ENCODE data around the gene CSH2. TPM values are rescaled to one million over a fixed set of nuclear protein-coding genes. Genes with fewer than 3 reads are reported as not detected.

The CSH2 gene
- total RNA-seq, 2 experiments from 2014 or later = not detected

GRCh38 chr17:63841350-63842172 is 31.9 kb downstream of the CSH2 start:
- H3K27me3 ChIP-seq (ENCODE audit: control insufficient read depth in 1 of 2, insufficient read depth in 2 of 2, low read length in 2 of 2) = no peaks in the 10 kb centered on the region
- peak overlapping the region; percentile 68 for H3K4me3 ChIP-seq (ENCODE audit: low read length)
- Mint-ChIP-seq H3K27ac (peak overlapping the region; percentile 88), H3K36me3 (ENCODE audit: low read depth) (peaks cover 11% of the 10 kb centered on the region), H3K9me3 (no peaks in the 10 kb centered on the region), H3K4me3 (peak overlapping the region; percentile 94), H3K27me3 (no peaks in the 10 kb centered on the region), H3K4me1 (ENCODE audit: low read depth) (peaks cover 49% of the 10 kb centered on the region)
- intact Hi-C loops (cut with DNase I, micrococcal nuclease) = loop anchor here (2.0 to 10.0 kb wide), 8 partner anchors 69 to 666 kb away; partner anchors contain the start of genes MAP3K3 (in 2 of the 2), CCDC47 (in 1 of the 2), CEP95 (in 1 of the 2) and DCAF7 (in 1 of the 2)
- CTCF ChIA-PET = interaction anchor here (1.0 kb wide), 1 partner anchor 11 kb away, joined by 3 read pairs; no protein-coding TSS in a partner anchor
- peaks cover 22% of the 10 kb centered on the region for H3K36me3 ChIP-seq (ENCODE audit: insufficient read depth, low read length)
- POLR2A ChIA-PET = interaction anchor here (0.7 to 6.3 kb wide), 9 partner anchors 10 to 664 kb away, joined by 3 to 86 read pairs (median 6); partner anchors contain the start of genes CCDC47, DDX42, FTSJ3 and LIMD2
- TF ChIP-seq, protein P1, sequence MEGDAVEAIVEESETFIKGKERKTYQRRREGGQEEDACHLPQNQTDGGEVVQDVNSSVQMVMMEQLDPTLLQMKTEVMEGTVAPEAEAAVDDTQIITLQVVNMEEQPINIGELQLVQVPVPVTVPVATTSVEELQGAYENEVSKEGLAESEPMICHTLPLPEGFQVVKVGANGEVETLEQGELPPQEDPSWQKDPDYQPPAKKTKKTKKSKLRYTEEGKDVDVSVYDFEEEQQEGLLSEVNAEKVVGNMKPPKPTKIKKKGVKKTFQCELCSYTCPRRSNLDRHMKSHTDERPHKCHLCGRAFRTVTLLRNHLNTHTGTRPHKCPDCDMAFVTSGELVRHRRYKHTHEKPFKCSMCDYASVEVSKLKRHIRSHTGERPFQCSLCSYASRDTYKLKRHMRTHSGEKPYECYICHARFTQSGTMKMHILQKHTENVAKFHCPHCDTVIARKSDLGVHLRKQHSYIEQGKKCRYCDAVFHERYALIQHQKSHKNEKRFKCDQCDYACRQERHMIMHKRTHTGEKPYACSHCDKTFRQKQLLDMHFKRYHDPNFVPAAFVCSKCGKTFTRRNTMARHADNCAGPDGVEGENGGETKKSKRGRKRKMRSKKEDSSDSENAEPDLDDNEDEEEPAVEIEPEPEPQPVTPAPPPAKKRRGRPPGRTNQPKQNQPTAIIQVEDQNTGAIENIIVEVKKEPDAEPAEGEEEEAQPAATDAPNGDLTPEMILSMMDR (IDR thresholded peaks at IDR 0.05) = no peak
- ATAC-seq (ENCODE audit: poor library complexity) (no peak), DNase-seq (peak in 3 of 14 experiments; percentile 14 to 53 (median 43))
- H3K27ac ChIP-seq (ENCODE audit: low read depth in 1 of 2, low read length in 2 of 2) = peak overlapping the region; percentile 26 to 47
- peaks cover 62% of the 10 kb centered on the region for H3K4me1 ChIP-seq (ENCODE audit: insufficient read depth, low read length)
- H3K9me3 ChIP-seq (ENCODE audit: control insufficient read depth in 1 of 2, insufficient read depth in 1 of 2, low read length in 2 of 2) = no peaks in the 10 kb centered on the region

DNA sequence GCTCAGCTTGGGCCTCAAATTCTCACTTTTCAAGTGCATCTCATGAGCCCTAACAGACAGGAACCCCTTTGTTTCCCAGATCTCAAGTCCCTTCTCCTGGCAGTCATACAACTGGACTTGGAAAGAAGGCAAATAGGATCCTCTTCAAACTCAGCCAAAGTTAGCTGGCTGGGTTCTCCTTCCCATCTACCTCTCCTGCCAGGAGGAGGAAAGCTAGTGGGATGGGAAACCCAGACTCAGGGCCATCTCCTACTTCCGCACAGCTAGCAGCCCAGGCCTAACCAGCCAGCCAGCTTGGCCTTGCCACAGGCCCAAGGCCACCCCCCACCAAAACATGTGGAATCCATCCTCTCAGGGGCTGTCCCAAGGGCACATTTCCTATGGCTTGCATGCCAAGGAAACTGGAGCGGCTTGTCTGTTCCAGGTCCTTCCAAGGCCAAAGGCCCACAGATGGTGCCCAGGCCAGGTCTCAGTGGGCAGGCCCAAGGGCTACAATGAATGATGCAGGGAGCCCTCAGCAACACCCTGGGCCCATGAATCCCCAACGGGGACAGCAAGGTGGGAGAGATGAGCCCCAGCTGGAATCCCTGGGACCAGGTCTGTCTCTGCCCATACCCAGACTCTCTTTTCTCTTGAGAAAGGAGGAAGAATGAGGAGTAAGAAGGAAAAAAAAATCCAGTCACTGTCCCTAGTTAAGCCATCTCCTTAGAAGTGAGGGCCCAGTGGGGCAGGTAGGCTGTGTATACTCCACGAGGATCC is 32.7 kb downstream of the CSH2 start:
- peaks cover 17% of the 10 kb centered on the region for H3K36me3 Mint-ChIP-seq (ENCODE audit: low read depth)
- no peaks in the 10 kb centered on the region for H3K27me3 ChIP-seq (ENCODE audit: control insufficient read depth in 1 of 2, insufficient read depth in 2 of 2, low read length in 2 of 2)
- POLR2A ChIA-PET = interaction anchor here (1.0 to 6.3 kb wide), 10 partner anchors 8 to 664 kb away, joined by 3 to 86 read pairs (median 15); partner anchors contain the start of genes CCDC47, DDX42, FTSJ3 and LIMD2
- peaks cover 62% of the 10 kb centered on the region for H3K4me1 ChIP-seq (ENCODE audit: insufficient read depth, low read length)
- H3K4me3 Mint-ChIP-seq = peak overlapping the region; percentile 94
- peak overlapping the region; percentile 1 to 26 for H3K27ac ChIP-seq (ENCODE audit: low read depth in 1 of 2, low read length in 2 of 2)
- no peaks in the 10 kb centered on the region for H3K9me3 Mint-ChIP-seq
- no peaks in the 10 kb centered on the region for H3K9me3 ChIP-seq (ENCODE audit: control insufficient read depth in 1 of 2, insufficient read depth in 1 of 2, low read length in 2 of 2)
- no peak for ATAC-seq (ENCODE audit: poor library complexity)
- H3K36me3 ChIP-seq (ENCODE audit: insufficient read depth, low read length) = peaks cover 30% of the 10 kb centered on the region
- no peak for DNase-seq
- peak overlapping the region; percentile 88 for H3K27ac Mint-ChIP-seq
- H3K4me3 ChIP-seq (ENCODE audit: low read length) = peak overlapping the region; percentile 68
- H3K4me1 Mint-ChIP-seq (ENCODE audit: low read depth) = peaks cover 49% of the 10 kb centered on the region
- H3K27me3 Mint-ChIP-seq = no peaks in the 10 kb centered on the region
- CTCF ChIA-PET = interaction anchor here (1.0 to 1.8 kb wide), 3 partner anchors 8 to 143 kb away, joined by 3 to 6 read pairs (median 3); no protein-coding TSS in a partner anchor
- intact Hi-C loops (cut with DNase I, micrococcal nuclease) = loop anchor here (5.0 to 10.0 kb wide), 7 partner anchors 98 to 667 kb away; partner anchors contain the start of genes MAP3K3 (in 2 of the 2), CEP95 (in 1 of the 2), DCAF7 (in 1 of the 2) and DDX5 (in 1 of the 2)
- TF ChIP-seq, protein P1 (IDR thresholded peaks at IDR 0.05) = no peak

All from CD4-positive, alpha-beta T cell (primary cell).